Mesenchymal stem cell (in vitro differentiated cells and primary cell): Measurements from ENCODE around the gene MIB1.

Experiments
- DNase-seq: peaks from one replicate; pipeline ENCODE4 v3.0.0-alpha.2; 2013
- H2AFZ ChIP-seq: one replicate; pipeline ENCODE4 v1.6.1; 2013; ENCODE audit warnings: low read depth, mild to moderate bottlenecking, control low read depth, inconsistent platforms, low read length, moderate library complexity
- H2AK5ac ChIP-seq: 2 replicates; pipeline ENCODE4 v1.6.1; 2013; ENCODE audit warnings: low read length, moderate library complexity, mild to moderate bottlenecking, inconsistent platforms; ENCODE audit not compliant: severe bottlenecking
- H2BK120ac ChIP-seq: one replicate; pipeline ENCODE4 v1.6.1; 2013; ENCODE audit warnings: low read depth, mild to moderate bottlenecking, inconsistent platforms, low read length, moderate library complexity
- H2BK12ac ChIP-seq, 2 experiments: one replicate each; pipeline ENCODE4 v1.6.1; 2013; ENCODE audit warnings: inconsistent platforms in 2 of 2, low read length in 2 of 2, mild to moderate bottlenecking in 2 of 2, moderate library complexity in 2 of 2, control low read depth in 1 of 2
- H2BK15ac ChIP-seq: one replicate; pipeline ENCODE4 v1.6.1; 2013; ENCODE audit warnings: mild to moderate bottlenecking, low read depth, inconsistent platforms; ENCODE audit not compliant: poor library complexity, severe bottlenecking
- H2BK5ac ChIP-seq: 2 replicates; pipeline ENCODE4 v1.6.1; 2013; ENCODE audit warnings: low read depth, mild to moderate bottlenecking, low read length, control low read depth, inconsistent platforms; ENCODE audit not compliant: poor library complexity, severe bottlenecking
- H3K14ac ChIP-seq, 2 experiments: one replicate each; pipeline ENCODE4 v1.6.1; 2013; ENCODE audit warnings: inconsistent platforms in 2 of 2, low read length in 2 of 2, control low read depth in 1 of 2, mild to moderate bottlenecking in 1 of 2, moderate library complexity in 1 of 2
- H3K18ac ChIP-seq, 2 experiments: one replicate each; pipeline ENCODE4 v1.6.1; 2013; ENCODE audit warnings: inconsistent platforms in 2 of 2, low read length in 2 of 2, control low read depth in 1 of 2, low read depth in 1 of 2, mild to moderate bottlenecking in 1 of 2
- H3K23ac ChIP-seq, 2 experiments: one replicate each; pipeline ENCODE4 v1.6.1; 2013; ENCODE audit warnings: inconsistent platforms in 2 of 2, low read length in 2 of 2, mild to moderate bottlenecking in 2 of 2, moderate library complexity in 2 of 2, control low read depth in 1 of 2
- H3K27ac ChIP-seq: 2 replicates; pipeline ENCODE4 v1.5.1; 2013; ENCODE audit warnings: mild to moderate bottlenecking, moderate library complexity, low read length, control low read depth, inconsistent platforms; ENCODE audit not compliant: poor library complexity, severe bottlenecking
- H3K27me3 ChIP-seq, 2 experiments: 2 replicates each; pipeline versions ENCODE4 v1.6.1 to v1.7.0; 2013; ENCODE audit warnings: low read length in 2 of 2, mild to moderate bottlenecking in 2 of 2, moderate library complexity in 2 of 2, control low read depth in 1 of 2, inconsistent platforms in 1 of 2; ENCODE audit not compliant: control insufficient read depth in 1 of 2, insufficient read depth in 1 of 2
- H3K36me3 ChIP-seq, 2 experiments: 2 replicates each; pipeline versions ENCODE4 v1.6.1 to v1.7.0; 2013; ENCODE audit warnings: low read length in 2 of 2, control low read depth in 1 of 2, inconsistent platforms in 1 of 2, low read depth in 1 of 2, mild to moderate bottlenecking in 1 of 2; ENCODE audit not compliant: insufficient read depth in 2 of 2, control insufficient read depth in 1 of 2
- H3K4ac ChIP-seq, 2 experiments: one replicate each; pipeline ENCODE4 v1.6.1; 2013; ENCODE audit warnings: inconsistent platforms in 2 of 2, low read length in 2 of 2, mild to moderate bottlenecking in 2 of 2, moderate library complexity in 2 of 2, control low read depth in 1 of 2, low read depth in 1 of 2
- H3K4me1 ChIP-seq: 2 replicates; pipeline ENCODE4 v1.6.1; 2013; ENCODE audit warnings: low read depth, low read length, control low read depth; ENCODE audit not compliant: control insufficient read depth, insufficient read depth
- H3K4me2 ChIP-seq: 2 replicates; pipeline ENCODE4 v1.6.1; 2013; ENCODE audit warnings: low read length, mild to moderate bottlenecking, inconsistent platforms; ENCODE audit not compliant: poor library complexity, severe bottlenecking
- H3K4me3 ChIP-seq, 2 experiments: 2 replicates each; pipeline versions ENCODE4 v1.5.1 to v1.7.0; 2013; ENCODE audit warnings: low read length in 2 of 2, mild to moderate bottlenecking in 2 of 2, control low read depth in 1 of 2, low read depth in 1 of 2; ENCODE audit not compliant: insufficient read depth in 1 of 2
- H3K79me1 ChIP-seq: replicated peaks from 2 replicates; pipeline ENCODE4 v1.6.1; 2013; ENCODE audit warnings: mild to moderate bottlenecking, control low read depth, low read length, inconsistent platforms; ENCODE audit not compliant: poor library complexity, severe bottlenecking
- H3K9ac ChIP-seq: 2 replicates; pipeline ENCODE4 v1.7.0; 2013; ENCODE audit warnings: mild to moderate bottlenecking, low read length, moderate library complexity
- H3K9me3 ChIP-seq: 2 replicates; pipeline ENCODE4 v1.7.0; 2013; ENCODE audit warnings: mild to moderate bottlenecking, low read length; ENCODE audit not compliant: control insufficient read depth
- H4K8ac ChIP-seq: one replicate; pipeline ENCODE4 v1.6.1; 2013; ENCODE audit warnings: inconsistent platforms, mild to moderate bottlenecking, low read length, moderate library complexity
- H4K91ac ChIP-seq: one replicate; pipeline ENCODE4 v1.6.1; 2013; ENCODE audit warnings: mild to moderate bottlenecking, low read length, inconsistent platforms
- WGBS: methylation state at CpG from one replicate; pipeline ENCODE4 v1.1.7; 2013; ENCODE audit warnings: mixed read lengths; 5-methylcytosine and 5-hydroxymethylcytosine counted together

Gene MIB1

DNA sequence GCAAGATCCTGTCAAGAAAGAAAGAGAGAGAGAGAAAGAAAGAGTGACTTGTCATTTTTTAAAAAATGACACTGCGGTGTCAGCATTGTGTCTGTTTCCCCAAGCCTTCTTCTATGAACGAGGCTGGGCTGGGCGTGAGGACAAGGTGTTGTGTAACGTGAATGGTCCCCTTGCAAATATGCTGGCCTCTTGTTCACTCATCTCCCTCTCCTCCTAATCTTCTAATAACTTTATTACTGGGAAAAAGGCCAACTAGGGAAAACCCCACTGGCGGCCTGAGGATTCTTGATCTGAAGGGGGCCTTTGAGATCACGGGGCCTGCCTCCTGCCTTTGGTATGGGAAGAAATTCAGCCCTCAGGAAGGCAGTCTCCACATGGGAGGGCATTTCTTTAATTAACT lies 163.1 kb downstream of the MIB1 start:
- H2BK5ac ChIP-seq: no peak overlapping the region
- H3K14ac ChIP-seq: no peak overlapping the region
- H3K4me2 ChIP-seq: no peak overlapping the region
- H2BK12ac ChIP-seq: no peak overlapping the region
- H2BK120ac ChIP-seq: no peak overlapping the region
- H3K23ac ChIP-seq: no peak overlapping the region
- H3K79me1 ChIP-seq: no peaks in the 10 kb centered on the region
- H3K4ac ChIP-seq: no peak overlapping the region
- no peaks in the 10 kb centered on the region for H3K36me3 ChIP-seq
- no peak overlapping the region for H2AFZ ChIP-seq
- no peak overlapping the region for H3K27ac ChIP-seq
- H3K4me1 ChIP-seq: no peaks in the 10 kb centered on the region
- no peak overlapping the region for H2AK5ac ChIP-seq
- H3K27me3 ChIP-seq: peaks cover 0 to 2% of the 10 kb centered on the region in 2 experiments
- H3K9ac ChIP-seq: no peak overlapping the region
- 76% methylated on average over 6 of the region's 6 CpGs for WGBS
- no peak overlapping the region for H2BK15ac ChIP-seq
- no peak for DNase-seq
- H3K4me3 ChIP-seq: no peak overlapping the region
- H3K18ac ChIP-seq: no peak overlapping the region
- H3K9me3 ChIP-seq: no peaks in the 10 kb centered on the region
- H4K8ac ChIP-seq: no peak overlapping the region
- no peak overlapping the region for H4K91ac ChIP-seq

DNA sequence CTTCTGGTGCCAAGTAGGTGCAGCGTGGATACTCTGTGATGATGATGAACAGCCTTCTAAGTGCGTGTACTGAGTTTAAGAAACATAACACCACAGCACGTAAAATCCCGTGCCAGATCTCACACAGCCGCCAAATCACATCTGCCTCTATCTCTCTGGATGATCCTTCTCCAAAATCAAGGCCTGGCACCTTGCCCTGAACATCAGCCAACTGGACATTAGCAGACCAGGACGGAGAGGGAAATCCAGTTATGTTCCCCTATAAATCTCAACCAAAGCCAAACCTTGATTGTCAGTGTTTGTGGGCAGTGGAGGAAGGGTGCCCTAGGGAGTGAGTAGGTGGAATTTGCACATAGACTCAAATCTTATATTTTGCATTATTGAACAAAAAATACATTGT lies 164.3 kb downstream of the MIB1 start:
- Histone ChIP-seq H3K27ac (no peak overlapping the region), H3K9ac (no peak overlapping the region), H3K18ac (no peak overlapping the region), H3K36me3 (no peaks in the 10 kb centered on the region), H3K4ac (no peak overlapping the region), H3K27me3 (peaks cover 0 to 2% of the 10 kb centered on the region in 2 experiments), H2BK15ac (no peak overlapping the region), H3K9me3 (no peaks in the 10 kb centered on the region), H4K8ac (no peak overlapping the region), H2BK120ac (no peak overlapping the region), H3K14ac (no peak overlapping the region), H3K23ac (no peak overlapping the region), H2AK5ac (no peak overlapping the region), H3K4me2 (no peak overlapping the region), H3K4me3 (no peak overlapping the region), H3K4me1 (no peaks in the 10 kb centered on the region), H2BK12ac (no peak overlapping the region), H2AFZ (no peak overlapping the region), H3K79me1 (no peaks in the 10 kb centered on the region), H4K91ac (no peak overlapping the region), H2BK5ac (no peak overlapping the region)
- DNase-seq: no peak
- WGBS: 89% methylated on average over 5 of the region's 6 CpGs

DNA sequence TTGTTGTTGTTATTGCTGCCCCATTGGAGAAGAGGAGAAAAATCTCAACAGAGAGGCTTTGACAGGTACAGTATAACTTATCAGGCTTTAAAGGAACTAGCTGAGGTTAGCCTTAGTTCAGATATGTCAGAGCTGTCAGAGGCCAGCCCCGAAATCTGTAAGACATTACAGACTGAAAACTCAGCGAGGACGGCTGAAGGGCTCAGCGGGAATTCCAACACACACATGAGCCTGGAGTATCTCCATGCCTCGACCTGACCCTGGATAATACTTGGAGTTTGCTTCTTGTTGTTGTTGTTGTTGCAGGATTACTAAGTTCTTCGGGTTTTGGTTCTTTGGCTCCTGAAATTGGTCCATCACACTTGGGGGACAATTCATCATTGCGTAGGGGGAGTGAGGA lies 166.9 kb downstream of the MIB1 start:
- no peaks in the 10 kb centered on the region for H3K79me1 ChIP-seq
- WGBS: 75% methylated on average over 7 of the region's 7 CpGs
- H2AFZ ChIP-seq: no peak overlapping the region

DNA sequence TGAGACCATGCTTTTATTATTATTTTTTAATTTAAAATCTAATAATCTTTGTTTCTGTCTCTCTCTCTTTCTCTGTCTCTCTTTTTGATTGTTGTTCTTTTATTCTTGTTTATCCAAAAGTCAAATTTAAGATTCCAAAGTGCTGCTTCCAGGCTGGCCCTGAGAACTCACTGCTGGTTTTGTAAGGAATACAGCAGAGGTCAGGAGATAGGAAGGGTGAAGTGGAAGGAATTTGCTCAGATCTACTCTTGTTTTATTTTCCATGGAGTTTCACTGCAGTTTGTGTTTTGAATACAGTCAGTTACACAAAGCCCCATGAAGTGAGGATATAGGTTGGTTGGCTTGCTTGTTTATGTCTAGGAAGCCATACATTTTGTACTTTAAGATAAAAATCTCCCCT lies 168.1 kb downstream of the MIB1 start:
- H3K4me3 ChIP-seq: no peak overlapping the region
- no peak overlapping the region for H2BK15ac ChIP-seq
- no peak overlapping the region for H4K91ac ChIP-seq
- no peak overlapping the region for H3K23ac ChIP-seq
- H3K27ac ChIP-seq: no peak overlapping the region
- no peaks in the 10 kb centered on the region for H3K9me3 ChIP-seq
- no peak overlapping the region for H2AK5ac ChIP-seq
- H2BK5ac ChIP-seq: no peak overlapping the region
- DNase-seq: peak; percentile 14
- peaks cover 19 to 21% of the 10 kb centered on the region in 2 experiments for H3K27me3 ChIP-seq
- H3K18ac ChIP-seq: no peak overlapping the region
- no peak overlapping the region for H4K8ac ChIP-seq
- H3K14ac ChIP-seq: no peak overlapping the region
- no peak overlapping the region for H3K4ac ChIP-seq
- H2AFZ ChIP-seq: no peak overlapping the region
- H3K79me1 ChIP-seq: no peaks in the 10 kb centered on the region
- no peaks in the 10 kb centered on the region for H3K4me1 ChIP-seq
- no peak overlapping the region for H2BK12ac ChIP-seq
- H3K9ac ChIP-seq: no peak overlapping the region
- H3K4me2 ChIP-seq: no peak overlapping the region
- H2BK120ac ChIP-seq: no peak overlapping the region
- no peaks in the 10 kb centered on the region for H3K36me3 ChIP-seq

More for the DNA sequence above, 166.9 kb downstream of the MIB1 start:
- Histone ChIP-seq H2BK12ac (no peak overlapping the region), H4K91ac (no peak overlapping the region), H3K9me3 (no peaks in the 10 kb centered on the region), H3K36me3 (no peaks in the 10 kb centered on the region), H2BK120ac (no peak overlapping the region), H3K4me1 (no peaks in the 10 kb centered on the region), H3K18ac (no peak overlapping the region), H3K4me3 (no peak overlapping the region), H3K27me3 (peaks cover 15 to 18% of the 10 kb centered on the region in 2 experiments), H2AK5ac (no peak overlapping the region), H3K9ac (no peak overlapping the region), H3K4ac (no peak overlapping the region), H3K4me2 (no peak overlapping the region), H3K14ac (no peak overlapping the region), H2BK15ac (no peak overlapping the region), H2BK5ac (no peak overlapping the region), H4K8ac (no peak overlapping the region), H3K23ac (no peak overlapping the region), H3K27ac (no peak overlapping the region)
- DNase-seq: no peak
